H1 (cell line): ENCODE results near the gene CDC42BPB. TPM values are rescaled to one million over a fixed set of nuclear protein-coding genes. Genes with fewer than 3 reads are reported as not detected.

Experiments used
- CTCF ChIA-PET: fragments of 300-600 bp; sonication (Branson Sonifier 250); formaldehyde crosslinking; loops from one replicate; lab custom pipeline; 2021; ENCODE audit not compliant: partially characterized antibody; lab: Charles Lee
- POLR2A ChIA-PET: fragments of 300-600 bp; sonication (Branson Sonifier 250); formaldehyde crosslinking; loops from one replicate; lab custom pipeline; 2021; ENCODE audit warnings: inconsistent platforms; ENCODE audit not compliant: partially characterized antibody; lab: Charles Lee
- DNase-seq, 2 experiments: peaks; one replicate each; pipeline versions ENCODE4 v3.0.0 to v3.0.0-alpha.2; 2010 to 2022; ENCODE audit warnings: low spot score in 2 of 2, low read depth in 1 of 2, mixed read lengths in 1 of 2
- FAIRE-seq: peaks from 2 replicates; lab custom pipeline; 2011; peaks lifted over from hg19 to GRCh38; lab: Jason Lieb, UNC
- H2AFZ ChIP-seq: 2 replicates; pipeline ENCODE4 v1.8.1; 2012; ENCODE audit warnings: low read length, inconsistent platforms
- H2AK5ac ChIP-seq: 2 replicates; pipeline ENCODE4 v1.6.1; 2013; ENCODE audit warnings: low read depth, low read length
- H2BK120ac ChIP-seq: replicated peaks from 2 replicates; pipeline ENCODE3; 2013; ENCODE audit warnings: low read depth, low read length, inconsistent platforms
- H2BK12ac ChIP-seq: 2 replicates; pipeline ENCODE4 v1.6.1; 2013; ENCODE audit warnings: low read depth, low read length
- H2BK15ac ChIP-seq: 2 replicates; pipeline ENCODE4 v1.6.1; 2013; ENCODE audit warnings: low read length
- H2BK20ac ChIP-seq: 2 replicates; pipeline ENCODE4 v1.6.1; 2013; ENCODE audit warnings: low read length
- H2BK5ac ChIP-seq: 2 replicates; pipeline ENCODE4 v1.6.1; 2013; ENCODE audit warnings: low read depth, low read length
- H3K14ac ChIP-seq: 2 replicates; pipeline ENCODE4 v1.6.1; 2013; ENCODE audit warnings: inconsistent platforms; ENCODE audit not compliant: insufficient read length
- H3K18ac ChIP-seq: 2 replicates; pipeline ENCODE4 v1.6.1; 2013; ENCODE audit warnings: low read length; ENCODE audit errors: extremely low read depth
- H3K23ac ChIP-seq: 2 replicates; pipeline ENCODE4 v1.6.1; 2013; ENCODE audit warnings: inconsistent platforms; ENCODE audit not compliant: insufficient read length
- H3K23me2 ChIP-seq: 2 replicates; pipeline ENCODE4 v1.6.1; 2013; ENCODE audit warnings: low read depth, low read length
- H3K27ac ChIP-seq: 2 replicates; pipeline ENCODE4 v1.6.1; 2011; ENCODE audit warnings: low read depth, low read length, inconsistent platforms
- H3K27me3 ChIP-seq, 4 experiments: replicated peaks in 1 of 4; 1 replicate in 1 of 4; 2 replicates in 3 of 4; pipeline versions ENCODE4 v1.6.1 to v1.8.1; 2011 to 2013; ENCODE audit warnings: low read length in 3 of 4, mild to moderate bottlenecking in 3 of 4, inconsistent platforms in 2 of 4, mixed read lengths in 2 of 4, moderate library complexity in 1 of 4; ENCODE audit not compliant: control insufficient read depth in 3 of 4, insufficient read depth in 3 of 4; ENCODE audit errors: extremely low read depth in 1 of 4
- H3K36me3 ChIP-seq, 4 experiments: 2 replicates each; pipeline versions ENCODE4 v1.6.1 to v1.8.1; 2011 to 2013; ENCODE audit warnings: mild to moderate bottlenecking in 4 of 4, low read length in 3 of 4, moderate library complexity in 2 of 4, control low read depth in 1 of 4, inconsistent platforms in 1 of 4; ENCODE audit not compliant: insufficient read depth in 4 of 4, control insufficient read depth in 2 of 4
- H3K4ac ChIP-seq: replicated peaks from 2 replicates; pipeline ENCODE3; 2013; ENCODE audit warnings: low read length, low read depth, mixed read lengths, inconsistent platforms; ENCODE audit not compliant: insufficient read length
- H3K4me1 ChIP-seq, 4 experiments: replicated peaks in 1 of 4; 1 replicate in 1 of 4; 2 replicates in 3 of 4; pipeline versions ENCODE4 v1.6.1 to v1.8.1; 2011 to 2013; ENCODE audit warnings: low read length in 3 of 4, inconsistent platforms in 2 of 4, mixed read lengths in 1 of 4; ENCODE audit not compliant: insufficient read depth in 4 of 4, control insufficient read depth in 3 of 4
- H3K4me2 ChIP-seq, 2 experiments: 2 replicates each; pipeline versions ENCODE4 v1.6.1 to v1.8.1; 2011 to 2013; ENCODE audit warnings: low read depth in 2 of 2, low read length in 2 of 2, control low read depth in 1 of 2, inconsistent platforms in 1 of 2, mild to moderate bottlenecking in 1 of 2; ENCODE audit not compliant: insufficient read depth in 1 of 2
- H3K4me3 ChIP-seq, 4 experiments: fragments of 200-600, 300-600 bp in 1 of 4; sonication (generic), shearing (Covaris generic), sonication (Bioruptor Twin) in 1 of 4; 2 replicates each; pipeline versions ENCODE4 v1.5.1 to v1.8.1; 2011 to 2016; ENCODE audit warnings: low read length in 4 of 4, low read depth in 3 of 4, control low read depth in 2 of 4, inconsistent platforms in 2 of 4, mild to moderate bottlenecking in 2 of 4, mixed read lengths in 1 of 4, moderate library complexity in 1 of 4; ENCODE audit not compliant: insufficient read depth in 2 of 4; ENCODE audit errors: extremely low read depth in 1 of 4
- H3K56ac ChIP-seq: replicated peaks from 2 replicates; pipeline ENCODE3; 2013; ENCODE audit warnings: low read depth, mild to moderate bottlenecking, mixed read lengths, low read length, inconsistent platforms; ENCODE audit not compliant: insufficient read length
- H3K79me1 ChIP-seq: 2 replicates; pipeline ENCODE4 v1.6.1; 2013; ENCODE audit warnings: low read depth, low read length, control low read depth
- H3K79me2 ChIP-seq, 2 experiments: 2 replicates each; pipeline versions ENCODE4 v1.6.1 to v1.8.1; 2012 to 2013; ENCODE audit warnings: low read length in 2 of 2, mild to moderate bottlenecking in 2 of 2, inconsistent platforms in 1 of 2; ENCODE audit not compliant: insufficient read depth in 2 of 2, control insufficient read depth in 1 of 2
- H3K9ac ChIP-seq, 4 experiments: replicated peaks in 1 of 4; 1 replicate in 1 of 4; 2 replicates in 3 of 4; pipeline versions ENCODE4 v1.6.1 to v1.8.1; 2011 to 2013; ENCODE audit warnings: low read depth in 3 of 4, low read length in 3 of 4, control low read depth in 2 of 4, mild to moderate bottlenecking in 2 of 4, moderate library complexity in 2 of 4, inconsistent platforms in 1 of 4; ENCODE audit errors: extremely low read depth in 1 of 4
- H3K9me3 ChIP-seq, 2 experiments: 2 replicates each; pipeline versions ENCODE4 v1.6.1 to v1.8.1; 2012 to 2013; ENCODE audit warnings: mild to moderate bottlenecking in 2 of 2, moderate library complexity in 2 of 2, control low read depth in 1 of 2, inconsistent platforms in 1 of 2, low read depth in 1 of 2, low read length in 1 of 2, mixed read lengths in 1 of 2; ENCODE audit not compliant: insufficient read depth in 2 of 2
- H4K20me1 ChIP-seq, 2 experiments: replicated peaks in 1 of 2; 2 replicates each; pipeline versions ENCODE3 to v1.8.1; 2011 to 2013; ENCODE audit warnings: inconsistent platforms in 2 of 2, low read length in 2 of 2, mild to moderate bottlenecking in 1 of 2; ENCODE audit not compliant: insufficient read depth in 2 of 2, control insufficient read depth in 1 of 2
- H4K5ac ChIP-seq: 2 replicates; pipeline ENCODE4 v1.6.1; 2013; ENCODE audit warnings: low read length, low read depth, mixed read lengths, inconsistent platforms; ENCODE audit not compliant: insufficient read length
- H4K8ac ChIP-seq: 2 replicates; pipeline ENCODE4 v1.8.0; 2013; ENCODE audit warnings: mild to moderate bottlenecking, moderate library complexity, low read length, inconsistent platforms; ENCODE audit not compliant: insufficient read depth; ENCODE audit errors: extremely low read depth
- H4K91ac ChIP-seq: replicated peaks from 2 replicates; pipeline ENCODE3; 2013; ENCODE audit warnings: low read length, mixed read lengths, inconsistent platforms; ENCODE audit not compliant: insufficient read length
- POLR2AphosphoS5 ChIP-seq: IDR thresholded peaks from 2 replicates; pipeline ENCODE4 v1.6.1; 2011; ENCODE audit warnings: low read depth, low read length
- WGBS, 2 experiments: shearing (Covaris generic) in 1 of 2; methylation state at CpG; one replicate each; pipeline versions ENCODE4 v1.1.6 to v1.1.7; 2013 to 2015; ENCODE audit warnings: low lambda C conversion rate in 2 of 2, mixed read lengths in 2 of 2, inconsistent platforms in 1 of 2, low coverage in 1 of 2, missing lambda C conversion rate in 1 of 2; ENCODE audit not compliant: insufficient replicate concordance in 2 of 2, insufficient coverage in 1 of 2, insufficient read length in 1 of 2; ENCODE audit errors: extremely low coverage in 1 of 2, missing lambda C conversion rate in 1 of 2; 5-methylcytosine and 5-hydroxymethylcytosine counted together
- polyA plus RNA-seq, 7 experiments: library from polyadenylated mRNA; depleted of rRNA in 3 of 7; stranded (reverse) in 5 of 7; unstranded in 2 of 7; fragments of >200 nt in 5 of 7; fragments of 200-250 nt in 2 of 7; gene quantifications; 1 replicate in 5 of 7; 2 replicates in 1 of 7; 4 replicates in 1 of 7; pipeline versions ENCODE4 v1.2.1 to v1.2.3, GENCODE V29; 2011 to 2013; ENCODE audit warnings: missing spikeins in 2 of 7, mixed read lengths in 2 of 7
- total RNA-seq: library from RNA; stranded (reverse); fragmentation: NEBNext Ultra II Directional; extraction: Animal tissue kit (Norgen Biotek cat#: 25700); gene quantifications from 2 replicates; pipeline ENCODE4 v1.2.1, GENCODE V29; 2021

Gene CDC42BPB
- total and polyA plus RNA-seq, 2 of the 8 experiments (the other 6 are each of a cell fraction or from before 2014, with no cell fraction given) = 51.2 to 88.2 TPM

DNA sequence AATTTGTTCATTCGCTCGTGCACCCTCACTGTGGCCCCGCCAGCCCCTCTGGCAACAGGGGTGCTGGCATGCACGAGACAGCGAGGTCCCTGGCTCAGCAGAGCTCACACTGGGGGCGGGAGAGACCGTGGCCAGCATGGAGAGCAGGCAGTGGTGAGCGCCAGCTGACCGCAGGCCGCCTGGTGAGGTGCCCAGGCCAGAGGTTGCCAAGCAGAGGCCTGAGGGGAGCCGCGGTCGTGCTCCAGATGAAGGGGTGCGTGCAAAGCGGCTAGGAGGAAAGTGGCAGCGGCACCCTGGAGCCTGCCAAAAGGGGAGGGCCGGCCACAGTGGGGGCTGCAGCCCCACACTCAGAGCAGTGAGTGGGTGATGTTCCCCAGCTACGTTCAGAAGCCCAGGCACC, 56.1 kb downstream of the CDC42BPB start:
- Histone ChIP-seq H3K79me1 (peaks cover 10% of the 10 kb centered on the region; the same call in 1 of the 2 replicates), H3K18ac (no peak overlapping the region)
- CTCF ChIA-PET = interaction anchor here (0.9 to 1.4 kb wide), 3 partner anchors 11 to 26 kb away, joined by 3 to 7 read pairs (median 4); no protein-coding TSS in a partner anchor

More for the DNA sequence above, 56.1 kb downstream of the CDC42BPB start:
- no peak overlapping the region for H2BK5ac ChIP-seq
- no peaks in the 10 kb centered on the region for H3K27me3 ChIP-seq
- no peak overlapping the region for H3K27ac ChIP-seq
- no peak overlapping the region for H3K4me3 ChIP-seq
- H3K4me1 ChIP-seq = no peaks in the 10 kb centered on the region
- H3K14ac ChIP-seq = no peak overlapping the region
- H4K20me1 ChIP-seq = peaks cover 5 to 12% of the 10 kb centered on the region in 2 experiments
- H3K4me2 ChIP-seq = no peak overlapping the region
- no peak overlapping the region for H2BK12ac ChIP-seq
- no peaks in the 10 kb centered on the region for H3K79me2 ChIP-seq
- no peak overlapping the region for H2BK20ac ChIP-seq
- DNase-seq (no peak), FAIRE-seq (no peak)
- no peak overlapping the region for H4K5ac ChIP-seq
- no peak overlapping the region; the same call in 1 of the 2 replicates for H4K8ac ChIP-seq
- no peak overlapping the region for H3K9ac ChIP-seq
- H2BK120ac ChIP-seq = no peak overlapping the region
- peaks cover 0 to 30% (median 6%) of the 10 kb centered on the region in 4 experiments; a peak in 5 of 8 replicates for H3K36me3 ChIP-seq
- no peak overlapping the region for H2AK5ac ChIP-seq
- no peak overlapping the region for H3K56ac ChIP-seq
- no peak for TF ChIP-seq POLR2AphosphoS5
- H2BK15ac ChIP-seq = no peak overlapping the region
- H3K23me2 ChIP-seq = no peaks in the 10 kb centered on the region
- H4K91ac ChIP-seq = no peak overlapping the region
- no peaks in the 10 kb centered on the region for H3K9me3 ChIP-seq
- WGBS, 2 experiments = 95% methylated on average over 17 of the region's 18 CpGs; no CpG with 5 or more reads in 1 of the 2 experiments
- H3K23ac ChIP-seq = no peak overlapping the region
- H3K4ac ChIP-seq = no peak overlapping the region
- POLR2A ChIA-PET = interaction anchor here (0.7 to 1.1 kb wide), 2 partner anchors 12 to 14 kb away, joined by 3 read pairs; no protein-coding TSS in a partner anchor
- no peak overlapping the region for H2AFZ ChIP-seq
